Aortic smooth muscle cell (primary cell): ENCODE measurements around the gene BSX. TPM values are rescaled to one million over a fixed set of nuclear protein-coding genes. Genes with fewer than 3 reads are reported as not detected.

Experiments used
- total RNA-seq: library from RNA; depleted of rRNA; stranded (reverse); fragments of >200 nt; gene quantifications from 2 replicates; pipeline ENCODE4 v1.2.3, GENCODE V29; 2014

BSX gene
- not detected in 2 replicates for total RNA-seq

GRCh38 chr11:122981388-122982264 lies at the start of gene BSX:
TSS of gene BSX (minus strand) at chr11:122981834. CDS start at chr11:122981671, 163 bp downstream.

Other genes with a start within 250 kb of the BSX start
- gene CRTAM, start 143.3 kb downstream of the BSX start, total RNA-seq: not detected in 2 replicates
- gene JHY, start 99.1 kb downstream of the BSX start, total RNA-seq: 1.1 and 2.0 TPM in 2 replicates
- gene HSPA8, start 80.3 kb upstream of the BSX start, total RNA-seq: 2,330 and 2,896 TPM in 2 replicates
- 146 and 169 TPM in 2 replicates for gene CLMP, start 213.4 kb upstream of the BSX start, total RNA-seq